Measurements from ENCODE around the gene SLC25A25.
"Not testable (repeated sequence)": the region's sequence is repeated elsewhere in the genome, so short reads cannot be mapped to it uniquely, and the experiment has no call there.

SLC25A25 gene

DNA sequence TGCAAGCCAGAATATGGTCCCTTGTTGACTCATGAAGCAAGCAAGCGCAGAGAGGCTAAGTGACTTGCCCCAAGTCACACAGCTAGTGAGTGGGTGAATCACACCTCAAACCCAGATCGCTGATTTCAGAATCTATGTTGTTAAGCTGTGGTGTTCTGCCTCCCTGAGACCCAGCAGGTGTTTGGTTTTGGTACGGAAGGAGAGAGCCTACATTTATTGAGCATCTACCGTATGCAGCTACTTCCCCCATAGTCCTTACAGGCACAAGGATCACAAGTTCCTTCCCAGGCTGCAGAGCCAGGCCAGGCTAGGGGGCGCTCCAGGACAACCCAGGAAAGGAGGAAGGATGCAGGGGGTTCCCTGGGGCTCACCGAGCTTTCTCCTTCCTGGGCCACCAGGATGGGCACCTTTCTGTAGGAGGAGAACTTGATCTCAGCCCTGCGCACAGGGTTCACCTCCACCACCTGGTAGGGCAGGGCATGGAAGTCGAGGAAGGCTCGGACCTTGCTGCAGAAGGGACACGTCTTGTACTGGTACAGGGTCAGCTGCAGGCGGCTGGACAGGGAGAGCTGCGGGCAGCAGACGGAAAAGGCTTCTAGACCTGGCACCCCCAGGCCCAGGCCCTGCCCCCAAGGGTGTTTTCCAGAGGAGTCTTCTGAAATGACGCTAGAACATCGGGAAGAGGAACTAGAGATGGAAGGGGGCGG is 57.0 kb downstream of the SLC25A25 start:
- peak; percentile 43 for DNase-seq (ENCODE audit: low spot score)

DNA sequence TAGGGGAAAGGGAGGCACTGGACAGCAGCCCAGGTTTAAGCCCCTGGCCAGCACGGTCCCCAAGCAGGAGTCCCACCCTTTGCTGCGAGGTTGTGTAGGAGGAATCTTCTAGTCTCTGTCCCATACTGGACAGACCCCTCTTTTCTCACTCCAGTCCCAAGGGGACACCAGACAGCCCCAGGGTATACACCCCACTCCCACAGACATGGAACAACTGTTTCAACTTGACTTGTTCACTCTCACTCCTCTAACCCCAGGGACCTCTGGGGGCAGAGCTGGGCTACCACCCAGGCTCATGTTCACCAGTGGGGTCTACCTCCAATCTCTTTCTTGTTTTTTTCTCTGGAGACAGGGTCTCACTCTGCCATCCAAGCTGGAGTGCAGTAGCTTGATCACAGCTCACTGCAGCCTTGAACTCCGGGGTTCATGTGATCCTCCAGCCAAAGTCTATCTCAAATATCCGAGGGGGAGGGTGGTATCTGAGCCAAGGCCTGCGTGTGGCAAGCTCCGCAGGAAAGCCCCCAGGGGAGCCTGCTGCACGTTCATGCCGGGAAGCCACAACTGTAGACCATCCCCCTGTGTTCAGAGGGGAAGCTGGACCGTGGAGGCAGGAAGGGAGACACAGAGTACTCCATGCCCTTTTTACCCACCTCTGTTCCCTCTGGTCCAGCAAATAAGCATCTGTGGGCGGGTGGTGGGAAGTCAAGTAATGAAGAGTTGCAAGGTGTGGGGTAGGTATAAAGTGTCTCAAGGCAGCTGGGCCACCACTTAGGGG is 57.7 kb downstream of the SLC25A25 start:
- no peak for DNase-seq (ENCODE audit: low spot score)

DNA sequence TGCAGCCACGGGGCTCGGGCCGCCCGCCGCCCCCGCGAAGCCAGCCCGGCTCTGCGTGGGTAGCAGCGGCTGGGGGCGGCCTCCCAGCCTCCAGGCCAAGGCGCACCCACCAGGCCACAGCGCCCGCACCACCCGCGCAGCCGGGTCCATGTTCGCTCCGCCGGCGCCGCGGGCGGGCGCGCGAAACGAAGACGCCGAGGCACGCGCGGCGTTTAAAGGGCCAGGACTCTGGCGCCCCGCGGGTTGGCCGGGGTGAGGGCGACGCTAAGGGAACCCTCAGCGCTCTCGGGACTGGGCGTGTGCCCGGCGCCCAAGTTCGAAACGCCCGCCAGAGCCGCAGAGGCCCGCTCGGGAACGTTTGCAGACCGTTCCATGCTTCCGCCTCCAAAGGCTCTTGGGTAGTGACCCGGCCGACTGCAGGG is 59.5 kb downstream of the SLC25A25 start, which contains the start of gene PTGES2:
PTGES2 (minus strand) TSS at position 162 of the 422 bp plus-strand sequence; CDS start at position 150, 12 bp downstream.
- DNase-seq (ENCODE audit: low spot score): peak; percentile 87

DNA sequence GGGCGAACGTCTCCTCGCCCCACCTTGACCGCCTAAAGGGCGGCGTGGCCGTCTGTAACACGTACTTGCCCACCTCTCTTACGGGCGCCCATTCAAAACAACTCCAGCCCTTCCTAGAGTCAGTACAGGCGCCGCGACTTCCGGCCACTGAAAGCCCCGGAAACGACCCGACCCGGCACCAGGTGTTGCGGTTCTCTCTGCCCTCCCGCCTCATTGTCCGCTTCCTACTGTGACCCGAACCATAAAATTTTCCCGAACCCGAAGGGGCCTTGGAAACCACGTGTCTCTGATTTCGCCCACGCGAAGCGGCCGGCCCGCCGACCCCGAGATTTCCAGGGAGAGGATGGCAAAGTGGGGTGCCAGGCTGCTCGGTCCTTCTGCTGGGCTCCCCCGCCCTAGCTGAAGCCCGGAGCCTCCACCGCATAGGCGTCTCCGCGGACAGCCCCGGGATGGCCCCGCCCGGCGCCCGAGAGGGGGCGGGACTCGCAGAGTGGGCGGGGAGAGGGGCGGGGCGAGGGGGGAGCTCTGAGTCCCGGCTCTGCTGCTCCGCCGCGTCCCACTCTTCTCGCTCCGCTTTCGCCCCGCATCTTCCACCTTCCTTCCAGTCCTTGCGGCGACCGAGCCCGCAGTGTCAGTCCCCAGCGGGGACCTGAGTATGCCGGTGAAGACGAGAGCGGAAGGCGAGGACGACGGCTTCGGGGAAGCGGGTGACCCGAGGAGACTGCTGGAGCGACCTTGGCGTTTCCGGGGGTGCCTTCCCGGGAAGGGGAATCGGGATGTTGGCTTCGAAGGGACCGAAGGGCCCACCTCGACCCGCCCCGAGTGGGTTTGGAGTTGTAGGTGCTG is 60.2 kb downstream of the SLC25A25 start:
- DNase-seq (ENCODE audit: low spot score): peak; percentile 94

DNA sequence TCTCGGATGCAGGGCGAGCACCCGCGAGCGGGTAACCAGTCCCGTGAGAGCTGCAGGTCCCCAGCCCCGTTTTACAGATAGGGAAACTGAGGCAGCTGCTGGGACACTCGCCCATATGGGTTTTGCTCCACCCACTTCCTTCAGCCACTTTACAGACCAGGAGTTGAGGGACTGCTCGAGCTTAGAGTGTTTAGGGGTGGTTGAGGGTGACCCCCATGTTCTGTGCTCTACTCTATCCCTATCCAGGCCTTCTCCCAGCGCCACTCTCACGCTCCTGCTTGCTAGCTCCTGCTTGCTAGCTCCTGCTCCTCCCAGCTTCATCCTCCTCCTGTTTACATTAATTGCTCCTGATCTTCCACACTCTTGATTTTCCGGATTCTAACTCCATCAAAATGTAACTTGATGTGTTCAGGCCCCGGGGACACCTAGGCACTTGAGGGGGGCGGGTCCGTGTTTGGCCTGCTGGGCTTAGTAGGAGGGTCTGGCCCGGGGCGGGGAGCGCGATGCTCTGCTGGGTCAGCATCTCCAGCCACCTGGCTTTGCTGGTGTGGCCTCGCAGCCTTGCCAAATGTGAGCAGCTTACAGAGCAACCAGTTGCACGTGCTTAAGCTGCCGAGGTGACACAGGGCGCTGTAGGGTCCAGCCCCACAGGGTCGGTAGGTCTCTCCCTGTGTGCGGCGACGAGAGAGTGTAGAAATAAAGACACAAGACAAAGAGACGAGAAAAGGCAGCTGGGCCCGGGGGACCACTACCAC is 61.0 kb downstream of the SLC25A25 start:
- DNase-seq (ENCODE audit: low spot score): peak; percentile 28

DNA sequence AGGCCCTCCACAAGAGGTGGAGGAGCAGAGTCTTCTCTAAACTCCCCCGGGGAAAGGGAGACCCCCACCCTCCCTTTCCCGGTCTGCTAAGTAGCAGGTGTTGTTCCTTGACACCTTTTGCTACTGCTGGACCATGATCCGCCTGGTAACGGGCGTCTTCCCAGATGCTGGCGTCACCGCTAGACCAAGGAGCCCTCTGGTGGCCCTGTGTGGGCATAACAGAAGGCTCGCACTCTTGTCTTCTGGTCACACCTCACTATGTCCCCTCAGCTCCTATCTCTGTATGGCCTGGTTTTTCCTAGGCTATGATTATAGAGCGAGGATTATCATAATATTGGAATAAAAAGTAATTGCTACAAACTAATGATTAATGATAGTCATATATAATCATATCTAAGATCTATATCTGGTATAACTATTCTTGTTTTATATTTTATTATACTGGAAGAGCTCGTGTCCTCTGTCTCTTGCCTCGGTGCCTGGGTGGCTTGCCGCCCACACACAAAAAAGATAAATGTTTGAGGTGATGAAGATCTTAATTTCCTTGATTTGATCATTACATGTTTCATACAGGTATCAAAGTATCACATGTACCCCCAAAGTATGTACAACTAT is 62.1 kb downstream of the SLC25A25 start:
- not testable (repeated sequence) for DNase-seq (ENCODE audit: low spot score)

DNA sequence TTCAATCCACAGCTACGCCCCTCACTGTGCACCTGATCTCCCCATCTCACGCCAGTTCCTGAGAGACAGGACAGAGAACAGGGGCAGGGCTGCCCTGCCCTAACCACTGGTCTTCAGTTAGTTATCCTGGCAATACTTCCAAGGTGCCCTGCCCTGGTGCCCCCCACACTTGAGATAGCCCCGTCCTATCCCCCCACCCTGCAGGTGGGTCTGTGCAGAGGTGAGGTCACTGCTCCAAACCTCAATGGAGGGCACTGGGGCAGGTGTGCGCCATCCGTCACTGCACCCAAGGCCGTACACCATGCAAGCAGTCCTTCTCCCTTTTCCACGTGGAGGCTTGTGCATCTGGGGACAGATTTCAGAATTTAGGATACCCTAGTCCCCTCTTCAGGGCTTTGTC is 62.6 kb downstream of the SLC25A25 start:
- not testable (repeated sequence) for DNase-seq (ENCODE audit: low spot score)

DNA sequence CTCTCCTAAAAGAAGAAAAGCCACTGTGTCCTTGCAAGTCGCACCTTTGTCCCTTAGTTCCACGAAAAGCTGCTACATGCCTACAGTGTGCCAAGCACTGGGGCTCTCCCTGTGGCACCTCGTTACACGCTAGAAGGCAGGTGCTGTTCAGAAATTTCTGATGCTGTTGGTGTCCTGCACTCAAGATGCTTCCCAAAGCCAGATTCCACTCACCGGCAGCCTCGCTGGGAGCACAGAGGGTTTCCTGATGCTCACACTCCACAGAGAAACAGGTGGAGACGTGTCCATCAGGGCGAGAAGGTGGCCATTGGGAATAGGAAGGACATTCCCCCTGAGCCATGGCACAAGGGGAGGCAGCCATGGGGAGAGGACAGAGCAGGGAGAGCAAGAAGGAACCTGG is 63.3 kb downstream of the SLC25A25 start:
- not testable (repeated sequence) for DNase-seq (ENCODE audit: low spot score)

DNA sequence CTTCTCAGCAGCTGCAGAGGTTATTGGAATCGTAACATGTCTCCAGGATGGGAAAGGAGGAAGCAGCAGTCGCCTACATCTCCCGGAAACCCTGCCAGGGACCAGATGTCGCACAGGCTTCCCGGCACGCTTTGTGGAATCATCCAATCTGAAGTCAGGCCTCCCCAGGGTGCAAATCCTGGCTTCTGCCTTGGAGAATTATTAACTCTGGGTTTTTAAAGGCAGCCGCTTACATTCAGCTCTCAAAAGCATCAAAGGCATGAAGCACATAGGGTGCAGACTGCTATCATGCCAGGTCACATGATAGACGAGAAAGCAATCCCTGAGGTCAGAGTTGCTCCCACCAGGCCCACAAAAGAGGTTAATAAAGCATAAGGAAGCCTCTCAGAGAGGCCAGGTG is 64.1 kb downstream of the SLC25A25 start:
- DNase-seq (ENCODE audit: low spot score): not testable (repeated sequence)

DNA sequence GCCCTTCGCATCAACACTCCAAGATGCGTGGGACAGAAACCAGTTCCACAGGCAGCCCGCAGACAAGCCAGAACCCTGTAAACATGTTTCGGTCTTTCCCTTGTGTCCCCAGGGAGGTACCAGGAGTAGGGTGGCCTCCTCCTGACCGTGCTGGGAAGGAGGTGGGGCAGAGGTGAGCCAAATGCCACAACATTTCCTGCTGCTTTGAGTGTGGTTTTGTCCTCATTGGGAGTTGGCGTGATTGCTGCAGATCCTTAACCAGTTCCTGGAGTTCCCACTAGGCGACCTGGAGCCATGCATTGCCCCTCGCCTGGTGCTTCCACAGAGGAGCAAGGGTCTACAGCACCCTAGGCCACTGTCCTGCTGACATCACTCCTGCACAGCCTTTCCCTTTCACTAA is 67.5 kb downstream of the SLC25A25 start:
- DNase-seq (ENCODE audit: low spot score): not testable (repeated sequence)

DNA sequence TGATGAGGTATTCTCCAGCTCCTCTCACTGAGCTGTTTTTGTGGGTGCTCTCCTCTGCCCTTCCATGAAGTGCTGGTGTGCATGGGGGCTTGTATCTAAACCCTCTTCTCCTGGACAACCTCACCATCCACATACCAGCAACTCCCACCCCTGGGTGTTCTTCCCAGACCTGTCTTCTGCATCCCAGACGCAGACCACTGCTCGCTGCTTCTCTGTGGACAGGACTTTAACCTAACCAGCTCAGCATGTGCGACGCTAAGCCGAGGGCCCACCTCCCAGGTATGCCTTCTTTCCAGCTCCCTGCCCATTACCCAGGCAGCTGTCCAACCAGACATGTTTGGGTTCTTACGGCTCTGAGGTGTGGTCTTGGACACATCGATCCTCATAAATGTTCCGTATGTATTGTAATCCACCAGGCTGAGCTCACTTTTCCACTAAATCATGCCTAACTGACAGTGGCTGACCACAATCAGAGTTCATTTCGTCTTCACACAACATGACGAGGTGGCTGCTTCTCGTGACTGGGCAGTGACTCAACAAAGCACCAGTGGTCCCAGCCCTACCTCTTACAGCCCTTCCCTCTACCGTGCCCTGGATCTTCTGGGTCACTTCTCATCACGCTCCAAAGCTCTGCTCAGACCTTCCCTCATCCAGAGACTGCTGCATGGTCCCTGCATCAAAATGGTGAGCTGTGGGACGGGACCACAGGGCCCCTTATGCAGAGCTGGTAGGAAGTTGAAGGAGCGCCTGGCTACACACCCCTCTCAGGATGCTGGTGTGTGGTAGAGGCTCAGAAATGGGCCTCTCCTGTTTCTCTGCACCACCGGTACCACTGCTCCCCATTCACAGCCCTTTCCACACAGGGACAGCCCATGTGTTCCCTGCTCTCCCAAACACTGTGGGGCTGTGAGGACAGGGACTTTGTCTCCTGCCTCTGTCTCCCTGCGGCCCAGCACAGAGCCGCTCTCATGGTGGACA is 69.1 kb downstream of the SLC25A25 start:
- no peak for DNase-seq (ENCODE audit: low spot score)

DNA sequence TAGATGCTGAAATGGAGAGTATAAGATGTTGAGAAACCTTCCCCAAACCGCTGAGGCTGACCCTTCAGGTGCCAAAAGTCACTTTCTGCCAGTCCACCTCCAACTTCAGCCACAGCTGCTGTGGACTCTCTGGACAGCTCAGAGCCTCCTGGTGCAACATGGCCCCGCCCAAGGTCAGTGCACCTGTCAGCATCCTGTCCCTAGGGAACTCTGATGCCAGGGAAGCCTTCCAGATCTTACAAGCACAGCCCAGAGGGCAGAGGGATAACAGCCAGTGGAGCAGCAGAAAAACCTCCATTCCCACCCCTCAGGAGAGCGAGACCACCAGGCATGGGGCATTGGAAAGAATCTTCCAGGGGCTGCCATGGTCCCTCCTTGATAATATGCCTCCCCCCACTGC is 70.0 kb downstream of the SLC25A25 start:
- DNase-seq (ENCODE audit: low spot score): no peak

DNA sequence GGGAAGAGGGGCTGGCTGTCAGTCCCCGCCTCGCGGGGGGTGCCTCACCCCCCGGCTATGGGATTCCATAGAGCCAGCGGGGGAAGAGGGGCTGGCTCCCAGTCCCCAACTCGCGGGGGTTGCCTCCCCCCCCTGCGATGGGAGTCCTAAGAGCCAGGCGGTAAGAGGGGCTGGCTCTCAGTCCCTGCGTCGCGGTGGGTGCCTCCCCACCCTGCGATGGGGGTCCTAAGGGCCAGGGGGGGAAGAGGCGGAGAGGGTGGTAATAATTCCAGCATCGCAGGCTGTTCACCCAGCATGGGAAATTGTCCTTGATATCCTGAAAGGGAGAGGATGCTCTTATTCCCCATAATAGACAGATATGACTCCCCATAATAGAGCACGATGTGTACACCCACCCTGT is 71.6 kb downstream of the SLC25A25 start:
- no peak for DNase-seq (ENCODE audit: low spot score)

DNA sequence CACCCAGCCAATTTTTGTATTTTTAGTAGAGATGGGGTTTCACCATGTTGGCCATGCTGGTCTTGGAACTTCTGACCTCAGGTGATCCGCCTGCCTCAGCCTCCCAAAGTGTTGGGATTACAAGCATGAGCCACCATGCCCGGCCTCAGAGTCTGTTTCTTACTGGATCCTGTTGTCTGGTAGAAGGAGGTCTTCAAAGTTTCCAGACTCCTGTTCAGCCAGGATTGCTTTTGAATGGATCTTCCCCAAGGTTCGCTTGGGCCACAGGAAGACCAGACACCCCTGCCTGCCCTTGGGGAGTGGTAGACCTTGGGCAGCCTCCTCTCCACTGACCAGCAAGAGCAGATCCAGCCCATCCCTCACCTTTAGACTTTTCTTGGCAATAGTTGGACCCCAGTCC is 73.6 kb downstream of the SLC25A25 start:
- no peak for DNase-seq (ENCODE audit: low spot score)

DNA sequence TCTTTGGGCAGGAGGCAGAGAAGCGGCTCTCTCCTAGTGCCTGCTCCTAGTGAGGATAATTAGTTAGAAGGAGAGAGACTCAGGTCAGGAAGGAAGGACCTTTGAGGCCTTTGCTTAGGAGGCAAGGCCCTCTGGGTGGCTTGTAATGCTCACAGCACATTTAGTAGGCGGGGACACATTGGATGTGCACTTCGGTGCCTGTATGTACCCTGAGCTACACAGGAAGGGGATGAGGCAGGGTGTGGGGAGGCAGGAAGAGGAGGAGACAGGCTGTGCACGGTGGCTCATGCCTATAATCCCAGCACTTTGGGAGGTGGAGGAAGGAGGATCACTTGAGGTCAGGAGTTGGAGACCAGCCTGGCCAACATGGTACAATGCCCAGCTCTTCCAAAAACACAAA is 74.0 kb downstream of the SLC25A25 start:
- no peak for DNase-seq (ENCODE audit: low spot score)

DNA sequence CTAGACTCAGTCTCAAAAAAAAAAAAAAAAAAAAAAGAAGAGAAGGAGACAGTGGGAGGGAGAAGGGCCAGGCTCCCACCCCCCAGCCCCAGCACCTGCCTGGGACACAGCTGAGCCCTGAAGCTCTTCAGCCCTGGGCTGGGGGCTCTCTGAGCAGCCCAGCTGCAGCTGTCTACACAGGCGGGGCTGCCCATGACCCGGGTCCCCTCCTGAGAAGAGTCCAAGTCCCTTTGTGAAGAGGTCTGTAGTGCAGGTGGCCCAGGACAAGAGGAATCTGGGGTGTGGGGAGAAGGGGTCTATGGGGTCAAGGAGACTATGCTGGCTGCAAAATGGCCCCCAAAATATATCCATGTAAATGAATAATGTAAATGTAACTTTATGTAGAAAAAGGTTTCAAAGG is 74.6 kb downstream of the SLC25A25 start:
- DNase-seq (ENCODE audit: low spot score): no peak

DNA sequence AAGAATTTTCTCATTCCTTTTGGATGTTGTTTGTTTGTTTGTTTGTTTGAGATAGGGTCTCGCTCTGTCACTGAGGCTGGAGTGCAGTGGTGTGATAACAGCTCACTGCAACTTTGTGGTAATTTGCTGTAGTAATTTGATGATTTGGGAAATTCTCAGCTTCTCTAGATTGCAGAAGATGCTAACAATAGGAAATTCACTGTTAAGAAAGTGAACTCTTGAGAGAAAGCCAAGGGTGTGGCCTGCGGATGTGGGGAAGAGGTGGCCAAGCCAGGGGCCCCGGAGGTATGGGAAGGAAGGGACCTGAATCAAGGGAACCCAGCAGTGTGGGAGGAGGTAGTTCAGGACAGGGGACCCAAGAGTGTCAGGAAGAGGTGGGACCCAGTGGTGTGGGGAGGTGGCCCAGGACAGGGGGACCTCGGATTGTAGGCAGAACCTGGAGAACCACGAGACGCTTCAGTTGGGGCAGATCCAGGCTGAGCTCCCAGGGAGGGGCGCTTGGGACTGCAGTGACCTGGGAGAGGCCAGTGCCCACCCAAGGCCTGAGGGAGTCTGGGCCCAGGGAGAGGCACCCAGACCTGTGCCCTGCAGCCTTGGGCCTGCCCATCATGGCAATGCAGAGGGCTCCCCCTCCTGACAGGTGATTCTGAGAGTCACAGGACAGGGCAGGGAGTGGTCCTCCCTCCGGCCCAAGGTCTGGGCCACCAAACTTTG is 75.7 kb downstream of the SLC25A25 start:
- DNase-seq (ENCODE audit: low spot score): no peak

DNA sequence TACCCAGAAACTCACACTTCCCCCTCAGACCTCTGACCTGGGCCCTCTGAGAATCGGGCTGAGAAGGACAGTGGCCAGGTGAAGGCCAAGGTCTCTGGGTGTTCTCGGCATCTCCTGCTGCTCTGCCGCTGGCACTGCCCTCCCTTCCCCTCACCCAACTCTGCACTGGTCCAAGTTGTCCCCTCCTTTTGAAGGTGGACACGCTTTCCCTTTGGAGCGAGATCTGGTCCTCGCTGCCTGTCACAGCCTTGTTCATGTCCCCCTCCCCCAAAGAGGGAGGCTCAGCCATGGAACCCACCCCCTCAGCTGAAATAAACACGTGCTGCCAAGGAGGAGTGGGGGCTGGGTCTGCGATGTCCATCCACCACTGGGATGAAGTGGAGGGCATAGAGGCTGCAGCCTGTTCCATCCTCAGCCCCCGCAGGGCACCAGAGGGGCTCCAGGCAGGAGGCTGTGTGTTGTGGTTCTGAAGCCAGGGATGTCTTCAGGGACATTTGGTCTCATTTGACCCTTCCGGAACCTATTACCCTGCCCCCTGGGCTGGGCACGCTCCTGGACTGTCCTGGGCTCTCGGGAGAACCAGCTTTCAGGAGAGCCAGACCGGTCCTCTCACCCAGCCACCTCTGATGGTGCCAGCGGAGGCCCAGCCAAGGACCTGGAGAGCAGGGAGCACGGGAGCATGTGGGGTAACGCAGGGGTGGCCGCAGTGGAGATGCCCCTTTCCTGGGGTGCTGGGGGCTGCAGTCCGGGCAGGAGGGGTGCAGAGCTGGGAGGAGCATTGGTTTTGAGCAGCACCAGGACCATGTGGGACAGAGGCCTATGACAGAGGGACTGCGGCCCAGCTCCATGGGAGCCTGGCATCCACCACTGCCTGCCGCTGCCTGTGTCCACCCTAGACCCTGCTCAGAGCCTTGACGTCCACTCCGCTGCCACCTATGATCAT is 76.5 kb downstream of the SLC25A25 start:
- DNase-seq (ENCODE audit: low spot score): no peak

Measured in NAMALWA (cell line).